ENCODE results near the gene SLC26A1. TPM values are rescaled to one million over a fixed set of nuclear protein-coding genes. Genes with fewer than 3 reads are reported as not detected.

Gene SLC26A1
- total RNA-seq, 1 experiment from 2014 or later = 1.3 TPM

- Histone ChIP-seq H3K9me3 (ENCODE audit: insufficient read depth, low read depth) (no peaks in the 10 kb centered on the region), H4K20me1 (ENCODE audit: insufficient read depth) (no peaks in the 10 kb centered on the region; the same call in 1 of the 2 replicates), H3K4me1 (replicated peaks; ENCODE audit: insufficient read depth) (peaks cover 5% of the 10 kb centered on the region; the same call in 1 of the 2 replicates), H3K9me2 (ENCODE audit: insufficient read depth) (no peaks in the 10 kb centered on the region), H3K27me3 (ENCODE audit: insufficient read depth, low read depth) (peaks cover 11% of the 10 kb centered on the region; the same call in 1 of the 2 replicates), H3K36me3 (ENCODE audit: low read depth) (no peaks in the 10 kb centered on the region), H3K79me2 (ENCODE audit: low read depth) (no peaks in the 10 kb centered on the region; the same call in 1 of the 2 replicates), H3K4me2 (peak within 1 kb of the TSS; percentile 97), H3K27ac (peak within 1 kb of the TSS; percentile 55), H2AFZ (peak within 1 kb of the TSS; percentile 87), H3K4me3 (peak within 1 kb of the TSS; percentile 90), H3F3A (ENCODE audit: insufficient read depth, low read depth) (peaks cover 35% of the 10 kb centered on the region; the same call in 1 of the 2 replicates)
- no TSS peak for BruUV-seq (replicated peaks)
- TF ChIP-seq CTCF (conservative IDR thresholded peaks at IDR 0.05) (no peak), EZH2 (IDR thresholded peaks at IDR 0.05; ENCODE audit: low read depth) (no peak)
- CTCF ChIA-PET = interaction anchor here (0.6 kb wide), 1 partner anchor 179 kb away, joined by 5 read pairs; no protein-coding TSS in a partner anchor
- peak; percentile 73 to 92 for DNase-seq
- intact Hi-C loops (cut with micrococcal nuclease; ENCODE audit: unreplicated experiment) = loop anchor here (5.0 kb wide), 2 partner anchors 236 to 336 kb away; partner anchors contain the start of genes CTBP1 and UVSSA
- POLR2A ChIA-PET (ENCODE audit: unreplicated experiment) = interaction anchor here (0.6 to 0.7 kb wide), 4 partner anchors 19 to 148 kb away, joined by 3 to 12 read pairs (median 4); no protein-coding TSS in a partner anchor
Observed at GRCh38 chr4:1011022-1011665, 17.9 kb upstream of the SLC26A1 start, which contains the start of gene FGFRL1. Gene FGFRL1 (plus strand): TSS chr4:1011626. CDS start chr4:1012486, 860 bp downstream.

- H2AFZ ChIP-seq = peak overlapping the region; percentile 87
- TF ChIP-seq CTCF (conservative IDR thresholded peaks at IDR 0.05) (no peak), EZH2 (IDR thresholded peaks at IDR 0.05; ENCODE audit: low read depth) (no peak)
- peak overlapping the region; percentile 90 for H3K4me3 ChIP-seq
- H3K4me2 ChIP-seq = peak overlapping the region; percentile 97
- no peaks in the 10 kb centered on the region for H3K9me3 ChIP-seq (ENCODE audit: insufficient read depth, low read depth)
- peaks cover 5% of the 10 kb centered on the region; the same call in 1 of the 2 replicates for H3K4me1 ChIP-seq (replicated peaks; ENCODE audit: insufficient read depth)
- intact Hi-C loops (cut with micrococcal nuclease; ENCODE audit: unreplicated experiment) = loop anchor here (5.0 kb wide), 2 partner anchors 237 to 337 kb away; partner anchors contain the start of genes CTBP1 and UVSSA
- TSS peak; percentile 58 for BruUV-seq (replicated peaks)
- H4K20me1 ChIP-seq (ENCODE audit: insufficient read depth) = no peaks in the 10 kb centered on the region; the same call in 1 of the 2 replicates
- H3K27ac ChIP-seq = peak overlapping the region; percentile 55
- DNase-seq = peak; percentile 78 to 89
- H3F3A ChIP-seq (ENCODE audit: insufficient read depth, low read depth) = peaks cover 36% of the 10 kb centered on the region; the same call in 1 of the 2 replicates
- ChIA-PET CTCF (interaction anchor here (0.6 kb wide), 1 partner anchor 180 kb away, joined by 5 read pairs; no protein-coding TSS in a partner anchor), POLR2A (ENCODE audit: unreplicated experiment) (interaction anchor here (0.6 to 0.7 kb wide), 4 partner anchors 18 to 149 kb away, joined by 3 to 12 read pairs (median 4); no protein-coding TSS in a partner anchor)
- H3K9me2 ChIP-seq (ENCODE audit: insufficient read depth) = no peaks in the 10 kb centered on the region
- no peaks in the 10 kb centered on the region for H3K36me3 ChIP-seq (ENCODE audit: low read depth)
- no peaks in the 10 kb centered on the region; the same call in 1 of the 2 replicates for H3K79me2 ChIP-seq (ENCODE audit: low read depth)
- peaks cover 11% of the 10 kb centered on the region; the same call in 1 of the 2 replicates for H3K27me3 ChIP-seq (ENCODE audit: insufficient read depth, low read depth)
Observed at GRCh38 chr4:1010395-1011021, 17.3 kb upstream of the SLC26A1 start.
